Measurements from ENCODE around the gene FBF1. TPM values are rescaled to one million over a fixed set of nuclear protein-coding genes. Genes with fewer than 3 reads are reported as not detected.
"Not testable (repeated sequence)": the region's sequence is repeated elsewhere in the genome, so short reads cannot be mapped to it uniquely, and the experiment has no call there.

Gene FBF1, protein sequence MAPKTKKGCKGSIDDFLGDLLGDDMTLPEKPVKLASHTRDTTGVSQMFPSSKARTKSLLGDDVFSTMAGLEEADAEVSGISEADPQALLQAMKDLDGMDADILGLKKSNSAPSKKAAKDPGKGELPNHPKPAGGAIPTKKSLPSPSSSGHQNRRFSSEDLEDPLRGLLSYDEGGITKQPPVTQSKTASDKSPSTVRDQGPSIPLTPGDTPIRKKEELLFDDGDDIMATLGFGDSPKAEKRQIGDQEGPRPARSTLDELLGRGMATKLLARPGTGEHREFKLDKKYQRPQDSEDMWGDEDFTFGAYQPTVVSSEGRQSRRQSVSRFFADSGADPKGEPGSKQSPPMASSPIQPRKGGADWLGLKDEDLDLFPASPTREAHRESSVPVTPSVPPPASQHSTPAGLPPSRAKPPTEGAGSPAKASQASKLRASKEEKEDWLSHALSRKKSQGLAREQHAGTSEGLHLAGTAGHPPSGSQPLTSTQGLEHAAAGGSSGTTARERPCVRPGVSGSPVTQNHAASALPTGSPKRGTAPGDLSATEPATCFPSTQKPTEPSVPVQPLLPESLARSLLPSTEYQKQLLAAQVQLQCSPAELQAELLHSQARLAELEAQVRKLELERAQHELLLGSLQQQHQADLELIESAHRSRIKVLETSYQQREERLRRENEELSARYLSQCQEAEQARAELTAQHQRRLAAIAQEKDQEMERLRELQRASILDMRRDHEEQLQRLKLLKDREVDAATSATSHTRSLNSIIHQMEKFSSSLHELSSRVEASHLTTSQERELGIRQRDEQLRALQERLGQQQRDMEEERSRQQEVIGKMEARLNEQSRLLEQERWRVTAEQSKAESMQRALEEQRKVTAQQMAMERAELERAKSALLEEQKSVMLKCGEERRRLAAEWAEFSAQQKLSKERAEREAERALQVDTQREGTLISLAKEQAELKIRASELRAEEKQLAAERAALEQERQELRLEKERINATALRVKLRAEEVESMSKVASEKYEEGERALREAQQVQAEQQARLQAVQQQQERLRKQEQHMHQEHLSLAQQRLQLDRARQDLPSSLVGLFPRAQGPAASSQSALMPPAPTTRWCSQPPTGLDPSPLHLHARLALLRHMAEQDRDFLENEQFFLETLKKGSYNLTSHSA
- 10 to 100 TPM; 12.1 to 16.0 (median 12.5) TPM for total RNA-seq

DNA sequence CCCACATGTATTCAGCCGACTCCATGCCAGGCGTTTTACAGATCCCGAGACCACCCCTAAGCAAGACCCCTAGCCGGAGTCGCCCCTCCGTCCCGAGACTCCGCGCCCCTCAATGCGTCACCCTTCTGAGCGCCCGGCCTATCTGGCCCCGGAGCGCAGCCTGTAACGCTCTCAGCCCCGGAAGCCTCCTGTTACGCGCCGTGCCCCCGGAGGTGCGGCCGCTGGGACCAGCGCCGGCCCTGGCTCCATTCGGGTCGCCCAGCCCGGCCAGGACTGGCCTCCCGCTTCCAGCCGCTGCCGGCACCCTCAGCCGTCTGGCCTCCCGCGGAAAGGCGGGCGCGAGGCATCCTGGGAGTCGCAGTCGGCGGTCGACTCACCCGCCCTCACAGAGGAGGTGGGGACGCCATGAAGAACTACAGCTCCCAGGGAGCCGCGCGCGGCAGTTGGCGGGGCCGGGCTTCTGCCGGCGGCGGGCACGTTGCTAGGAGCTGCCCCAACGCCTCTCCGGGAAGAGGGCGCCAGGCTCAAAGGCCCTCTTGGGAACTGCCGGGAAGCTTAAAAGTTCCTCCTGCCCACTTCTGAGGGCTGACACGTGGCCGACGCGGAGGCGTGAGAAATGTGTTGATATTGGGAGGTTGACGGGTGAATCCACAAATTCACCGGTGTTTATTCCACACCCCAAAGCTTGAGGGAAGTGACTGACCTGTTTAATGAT is at the start of gene FBF1:
Gene FBF1 (minus strand): TSS at position 316 of the 715 bp plus-strand sequence. CDS start 2,893 bp downstream, outside the sequence.
- ATAC-seq, result peak; percentile 99 to 100
- Mint-ChIP-seq H3K9me3 (no peaks in the 10 kb centered on the region), H3K4me3 (peak within 1 kb of the TSS; percentile 88), H3K4me1 (ENCODE audit: low read depth) (peaks cover 14% of the 10 kb centered on the region), H3K27me3 (ENCODE audit: low read depth) (no peaks in the 10 kb centered on the region), H3K36me3 (ENCODE audit: insufficient read depth) (no peaks in the 10 kb centered on the region)
- DNase-seq, result peak; percentile 79

DNA sequence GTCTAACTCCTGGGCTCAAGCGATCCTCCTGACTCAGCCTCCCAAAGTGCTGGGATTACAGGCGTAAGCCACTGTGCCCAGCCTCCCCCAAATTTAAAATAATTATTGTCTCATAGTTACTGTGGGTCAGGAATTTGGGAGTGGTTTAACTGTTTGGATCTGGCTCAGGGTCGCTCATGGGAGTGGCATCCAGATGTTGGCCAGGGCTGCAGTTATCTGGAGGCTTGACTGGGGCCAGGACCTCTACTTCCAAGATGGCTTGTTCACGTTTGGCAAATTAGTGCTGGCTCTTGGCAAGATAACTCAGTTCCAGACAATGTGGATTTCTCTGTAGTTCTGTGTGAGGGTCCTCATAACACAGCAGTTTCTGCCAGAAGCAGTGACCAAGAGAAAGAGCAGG is 46.2 kb upstream of the FBF1 start:
- H3K36me3 Mint-ChIP-seq (ENCODE audit: insufficient read depth), result peaks cover 8% of the 10 kb centered on the region
- H3K4me3 Mint-ChIP-seq, result no peak overlapping the region
- H3K27me3 Mint-ChIP-seq (ENCODE audit: low read depth), result no peaks in the 10 kb centered on the region
- no peak for DNase-seq
- H3K4me1 Mint-ChIP-seq (ENCODE audit: low read depth), result no peaks in the 10 kb centered on the region
- ATAC-seq, result no peak
- no peaks in the 10 kb centered on the region for H3K9me3 Mint-ChIP-seq

DNA sequence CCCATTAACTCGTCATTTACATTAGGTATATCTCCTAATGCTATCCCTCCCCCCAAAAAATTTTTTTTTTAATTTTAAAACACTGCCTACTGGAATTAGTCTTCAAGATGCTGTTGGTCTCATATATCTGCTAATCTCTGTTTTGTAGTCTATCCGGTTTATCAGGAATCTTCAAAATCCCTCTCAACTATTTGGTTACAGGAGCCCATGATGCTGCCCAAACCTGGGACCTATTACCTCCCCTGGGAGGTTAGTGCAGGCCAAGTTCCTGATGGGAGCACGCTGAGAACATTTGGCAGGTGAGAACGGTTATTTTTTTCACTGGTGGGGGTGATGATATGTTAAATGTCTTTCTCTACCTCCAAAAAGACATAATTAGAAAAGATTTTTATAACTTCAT is 45.1 kb upstream of the FBF1 start:
- ATAC-seq (no peak), DNase-seq (no peak)
- no peaks in the 10 kb centered on the region for H3K27me3 Mint-ChIP-seq (ENCODE audit: low read depth)
- peaks cover 4% of the 10 kb centered on the region for H3K36me3 Mint-ChIP-seq (ENCODE audit: insufficient read depth)
- H3K4me3 Mint-ChIP-seq, result no peak overlapping the region
- no peaks in the 10 kb centered on the region for H3K4me1 Mint-ChIP-seq (ENCODE audit: low read depth)
- H3K9me3 Mint-ChIP-seq, result no peaks in the 10 kb centered on the region

DNA sequence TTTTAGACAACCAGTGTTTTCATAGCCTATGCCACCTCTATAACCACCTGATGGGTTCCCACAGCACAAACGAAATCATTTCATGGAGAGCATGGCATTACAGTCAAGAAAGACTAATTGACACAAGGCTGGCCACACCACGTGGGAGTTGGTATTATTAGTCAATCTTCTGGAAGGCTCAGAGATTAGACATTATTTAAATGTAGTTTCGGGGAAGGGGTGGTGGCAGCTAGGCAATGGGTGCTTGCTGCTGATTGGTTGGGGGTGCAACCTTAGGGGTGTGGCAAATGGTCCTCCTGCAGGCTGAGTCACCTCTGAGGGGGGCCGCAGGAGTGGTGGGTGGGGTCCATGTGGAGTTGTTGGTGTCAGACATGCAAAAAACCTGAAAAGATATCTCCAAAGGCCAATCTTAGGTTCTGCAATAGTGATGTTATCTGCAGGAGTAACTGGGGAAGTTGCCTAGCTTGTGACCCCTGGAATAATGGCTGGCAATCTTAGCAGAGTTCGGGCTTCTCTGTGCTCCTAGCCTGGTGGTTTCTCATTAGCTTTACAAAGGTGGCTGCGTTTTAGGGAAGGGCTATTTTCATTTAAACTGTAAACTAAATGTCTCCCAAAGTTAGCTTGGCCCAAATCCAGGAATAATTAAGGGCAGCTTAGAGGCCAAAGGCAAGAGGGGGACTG is 42.8 kb upstream of the FBF1 start:
- peaks cover 4% of the 10 kb centered on the region for H3K36me3 Mint-ChIP-seq (ENCODE audit: insufficient read depth)
- no peak for ATAC-seq
- no peaks in the 10 kb centered on the region for H3K9me3 Mint-ChIP-seq
- no peak for DNase-seq
- H3K27me3 Mint-ChIP-seq (ENCODE audit: low read depth), result no peaks in the 10 kb centered on the region
- H3K4me3 Mint-ChIP-seq, result no peak overlapping the region
- peaks cover 7% of the 10 kb centered on the region for H3K4me1 Mint-ChIP-seq (ENCODE audit: low read depth)

DNA sequence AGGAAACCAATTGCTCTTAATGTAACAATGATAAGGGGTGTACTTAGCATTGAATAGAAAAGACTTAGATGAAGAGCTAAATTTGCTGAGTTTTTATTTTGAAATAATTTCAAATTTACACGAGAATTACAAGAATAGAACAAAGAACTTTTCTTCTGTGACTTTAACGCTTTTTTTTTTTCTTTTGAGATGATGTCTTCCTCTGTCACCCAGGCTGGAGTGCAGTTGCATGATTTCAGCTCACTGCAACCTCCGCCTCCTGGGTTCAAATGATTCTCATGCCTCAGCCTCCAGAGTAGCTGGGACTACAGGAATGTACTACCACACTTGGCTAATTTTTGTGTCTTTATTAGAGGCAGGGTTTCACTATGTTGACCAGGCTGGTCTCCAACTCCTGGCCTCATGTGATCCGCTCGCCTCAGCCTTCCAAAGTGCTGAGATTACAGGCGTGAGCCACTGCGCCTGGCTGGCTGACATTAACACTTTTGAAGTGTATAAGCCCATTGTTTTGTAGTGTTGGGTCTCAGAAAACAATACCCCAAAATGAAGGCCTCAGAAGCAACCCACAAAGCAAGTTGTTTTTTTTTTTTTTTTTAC is 40.3 kb upstream of the FBF1 start:
- Mint-ChIP-seq H3K4me3 (peak overlapping the region; percentile 99), H3K9me3 (no peaks in the 10 kb centered on the region)

DNA sequence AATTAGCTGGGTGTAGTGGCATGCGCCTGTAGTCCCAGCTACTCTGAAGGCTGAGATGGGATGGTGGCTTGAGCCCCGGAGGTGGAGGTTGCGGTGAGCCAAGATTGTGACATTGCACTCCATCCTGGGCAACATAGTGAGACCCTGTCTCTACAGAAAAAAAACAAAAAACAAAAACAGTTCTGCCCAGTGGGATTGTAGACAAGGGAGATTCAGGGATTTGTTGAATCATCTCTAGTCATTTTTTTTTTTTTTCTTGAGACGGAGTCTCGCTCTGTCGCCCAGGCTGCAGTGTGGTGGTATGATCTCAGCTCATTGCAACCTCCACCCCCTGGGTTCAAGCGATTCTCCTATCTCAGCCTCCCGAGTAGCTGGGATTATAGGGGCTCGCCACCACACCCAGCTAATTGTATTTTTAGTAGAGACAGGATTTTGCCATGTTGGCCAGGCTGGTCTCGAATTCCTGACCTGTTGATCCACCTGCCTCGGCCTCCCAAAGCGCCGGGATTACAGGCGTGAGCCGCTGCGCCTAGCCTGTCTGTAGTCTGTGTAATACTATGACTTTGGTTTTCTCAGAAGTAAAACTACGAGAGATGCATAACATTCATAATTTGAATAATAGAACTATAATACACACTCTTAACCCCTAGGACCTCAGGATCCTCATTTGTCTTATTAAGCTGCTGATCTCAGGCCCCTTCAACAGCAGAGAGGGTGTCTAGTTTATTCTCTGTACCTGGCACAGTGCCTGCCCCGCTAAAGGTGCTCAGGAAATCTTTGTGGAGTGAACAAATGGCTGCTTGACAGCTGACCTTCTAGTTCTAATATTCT is 39.6 kb upstream of the FBF1 start:
- peak overlapping the region; percentile 99 for H3K4me3 Mint-ChIP-seq
- no peaks in the 10 kb centered on the region for H3K9me3 Mint-ChIP-seq
- H3K27me3 Mint-ChIP-seq (ENCODE audit: low read depth), result no peaks in the 10 kb centered on the region
- peaks cover 27% of the 10 kb centered on the region for H3K4me1 Mint-ChIP-seq (ENCODE audit: low read depth)
- peaks cover 3% of the 10 kb centered on the region for H3K36me3 Mint-ChIP-seq (ENCODE audit: insufficient read depth)
- no peak for DNase-seq
- ATAC-seq, result no peak

More for the DNA sequence above, 40.3 kb upstream of the FBF1 start:
- ATAC-seq, result no peak
- Mint-ChIP-seq H3K36me3 (ENCODE audit: insufficient read depth) (peaks cover 2% of the 10 kb centered on the region), H3K4me1 (ENCODE audit: low read depth) (peaks cover 23% of the 10 kb centered on the region), H3K27me3 (ENCODE audit: low read depth) (no peaks in the 10 kb centered on the region)
- no peak for DNase-seq

DNA sequence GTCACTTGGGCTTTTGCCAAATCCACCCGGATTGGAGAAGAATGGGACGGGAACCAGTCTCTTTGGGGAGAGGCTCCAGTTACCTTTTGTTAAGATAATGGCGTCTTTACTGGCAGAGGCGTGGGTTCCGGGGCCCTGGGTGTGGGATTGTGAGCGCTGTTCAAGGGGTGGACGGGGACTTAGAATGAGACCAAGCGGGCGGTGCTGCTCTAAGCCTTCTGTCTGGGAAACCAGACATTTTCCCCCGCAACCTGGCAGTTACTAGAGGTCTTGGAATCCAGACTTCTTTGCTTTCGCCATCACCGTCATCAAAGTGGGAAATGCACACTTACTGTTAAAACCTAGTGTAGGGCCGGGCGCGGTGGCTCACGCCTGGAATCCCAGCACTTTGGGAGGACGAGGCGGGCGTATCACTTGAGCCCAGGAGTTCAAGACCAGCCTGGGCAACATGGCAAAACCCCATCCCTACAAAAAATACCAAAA is 38.9 kb upstream of the FBF1 start:
- ATAC-seq, result peak; percentile 17 to 29
- DNase-seq, result no peak
- Mint-ChIP-seq H3K27me3 (ENCODE audit: low read depth) (no peaks in the 10 kb centered on the region), H3K4me3 (peak overlapping the region; percentile 99), H3K36me3 (ENCODE audit: insufficient read depth) (peaks cover 3% of the 10 kb centered on the region), H3K4me1 (ENCODE audit: low read depth) (peaks cover 27% of the 10 kb centered on the region), H3K9me3 (no peaks in the 10 kb centered on the region)

DNA sequence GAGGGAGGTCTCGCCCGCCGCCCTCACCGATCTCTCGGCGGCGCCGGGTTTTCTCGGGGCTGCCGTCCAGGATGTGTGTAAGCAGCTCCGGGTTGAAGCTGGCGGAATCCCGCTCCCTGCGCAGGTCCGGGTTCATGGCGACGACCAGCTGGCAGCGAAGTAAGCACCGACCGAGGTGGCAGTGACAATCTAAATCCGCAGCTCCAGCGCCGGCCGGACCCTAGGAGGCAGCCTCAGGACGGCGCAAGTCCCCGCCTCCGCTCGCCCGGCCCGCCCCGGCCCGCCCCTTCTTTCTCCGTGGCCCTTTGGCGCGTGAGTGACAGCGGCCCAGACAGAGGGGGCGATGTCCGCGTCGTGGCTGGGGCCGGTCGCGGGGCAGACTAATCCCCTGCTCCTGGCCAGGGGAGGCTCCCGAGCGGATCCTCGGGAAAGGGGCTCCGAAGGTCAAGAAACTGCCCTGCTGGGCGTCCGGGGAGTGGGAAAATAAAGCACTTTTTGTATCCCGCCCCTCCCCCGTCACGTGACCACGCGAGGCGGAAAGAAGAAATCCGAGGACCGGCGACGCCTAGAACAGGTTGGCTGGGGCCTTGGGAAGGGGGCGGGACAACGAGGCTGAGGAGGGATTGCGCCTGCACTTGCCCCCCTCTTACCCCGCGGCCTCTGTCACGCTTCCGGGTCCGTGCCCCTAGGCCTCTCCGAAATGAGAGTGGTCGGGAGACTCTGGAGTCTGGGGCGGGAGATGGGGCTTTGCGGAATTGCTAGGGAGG is 38.3 kb upstream of the FBF1 start, which contains the start of the genes ACOX1 and TEN1:
Gene ACOX1 (minus strand): TSS at position 229 of the 767 bp plus-strand sequence. CDS start 93 bp downstream, at position 136.
Gene TEN1 (plus strand): TSS at position 303 of the 767 bp plus-strand sequence. CDS start 6,953 bp downstream, outside the sequence.
- Mint-ChIP-seq H3K36me3 (ENCODE audit: insufficient read depth) (peaks cover 3% of the 10 kb centered on the region), H3K27me3 (ENCODE audit: low read depth) (no peaks in the 10 kb centered on the region), H3K4me3 (peak within 1 kb of the TSS; percentile 99), H3K9me3 (no peaks in the 10 kb centered on the region), H3K4me1 (ENCODE audit: low read depth) (peaks cover 30% of the 10 kb centered on the region)
- ATAC-seq, result peak; percentile 96 to 98
- DNase-seq, result peak; percentile 92

DNA sequence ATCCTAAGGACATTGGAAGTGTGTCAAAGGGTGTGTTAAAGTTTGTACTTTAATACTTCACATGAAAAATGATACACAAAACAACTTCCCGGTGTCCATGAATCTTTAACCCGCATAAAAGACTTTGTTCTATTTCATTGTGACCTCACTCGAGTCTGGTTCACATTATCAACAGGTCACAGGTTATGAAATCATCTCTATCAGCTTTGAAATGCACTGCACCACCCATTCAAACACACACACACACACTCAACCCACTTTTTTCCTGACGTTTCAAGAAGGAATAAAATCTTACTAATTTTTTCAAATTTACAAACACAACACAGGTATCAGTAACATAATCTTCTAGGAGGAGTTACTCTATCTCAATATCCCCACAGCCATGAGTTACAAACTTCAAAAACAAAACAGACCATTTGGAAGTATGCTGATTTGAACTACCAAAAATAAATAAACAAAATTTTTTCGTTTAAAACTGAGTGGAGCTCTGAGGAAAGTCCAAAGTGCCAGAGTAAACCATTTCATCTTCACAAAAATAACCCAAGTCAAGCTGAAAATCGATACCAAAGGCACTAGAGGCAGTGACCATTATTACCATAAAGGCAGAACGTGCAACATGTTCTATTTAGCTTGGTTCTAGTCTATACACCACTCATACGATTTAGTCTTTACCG is 35.5 kb upstream of the FBF1 start:
- peaks cover 37% of the 10 kb centered on the region for H3K4me1 Mint-ChIP-seq (ENCODE audit: low read depth)
- ATAC-seq (no peak), DNase-seq (no peak)
- H3K27me3 Mint-ChIP-seq (ENCODE audit: low read depth), result no peaks in the 10 kb centered on the region
- H3K9me3 Mint-ChIP-seq, result no peaks in the 10 kb centered on the region
- H3K36me3 Mint-ChIP-seq (ENCODE audit: insufficient read depth), result peaks cover 11% of the 10 kb centered on the region
- H3K4me3 Mint-ChIP-seq, result peak overlapping the region; percentile 42

DNA sequence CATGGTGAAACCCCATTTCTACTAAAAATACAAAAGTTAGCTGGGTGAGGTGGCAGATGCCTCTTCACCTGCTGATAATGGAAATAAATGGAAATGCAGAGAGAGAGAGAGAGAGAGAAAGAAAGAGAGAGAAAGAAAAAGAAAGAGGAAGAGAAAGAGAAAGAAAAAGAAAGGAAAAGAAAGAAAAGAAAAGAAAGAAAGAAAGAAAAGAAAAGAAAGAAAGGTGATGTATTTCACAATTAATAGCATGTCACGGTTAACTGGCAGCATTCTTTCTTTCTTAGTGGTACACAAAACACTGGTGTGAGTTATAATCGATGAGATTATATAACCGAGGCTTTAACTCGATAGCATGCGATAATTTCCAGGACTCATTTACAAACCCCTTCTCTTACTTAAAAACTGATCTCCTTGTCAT is 34.9 kb upstream of the FBF1 start:
- Mint-ChIP-seq H3K4me1 (ENCODE audit: low read depth) (peaks cover 36% of the 10 kb centered on the region), H3K4me3 (no peak overlapping the region), H3K27me3 (ENCODE audit: low read depth) (no peaks in the 10 kb centered on the region), H3K9me3 (no peaks in the 10 kb centered on the region), H3K36me3 (ENCODE audit: insufficient read depth) (peaks cover 12% of the 10 kb centered on the region)
- no peak for DNase-seq
- no peak for ATAC-seq

DNA sequence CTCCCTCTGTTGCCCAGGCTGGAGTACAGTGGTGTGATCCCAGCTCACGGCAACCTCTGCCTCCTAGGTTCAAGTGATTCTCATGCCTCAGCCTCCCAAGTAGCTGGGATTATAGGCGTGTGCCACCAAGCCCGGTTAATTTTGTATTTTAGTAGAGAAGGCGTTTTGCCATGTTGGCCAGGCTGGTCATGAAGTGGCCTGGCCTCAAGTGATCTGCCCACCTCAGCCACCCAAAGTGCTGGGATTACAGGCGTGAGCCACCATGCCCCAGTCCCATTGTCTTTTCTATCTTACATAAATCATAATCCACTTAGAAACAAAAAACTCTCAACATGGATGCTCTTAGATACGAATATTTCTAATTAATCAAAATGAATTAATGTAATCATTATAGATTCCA is 34.3 kb upstream of the FBF1 start:
- not testable (repeated sequence) for H3K9me3 Mint-ChIP-seq; ATAC-seq; DNase-seq; H3K27me3 Mint-ChIP-seq (ENCODE audit: low read depth); H3K4me3 Mint-ChIP-seq
- Mint-ChIP-seq H3K36me3 (ENCODE audit: insufficient read depth) (peaks cover 15% of the 10 kb centered on the region), H3K4me1 (ENCODE audit: low read depth) (peaks cover 35% of the 10 kb centered on the region)
